GM12878 (cell line): ENCODE measurements around the gene POU1F1. TPM values are rescaled to one million over a fixed set of nuclear protein-coding genes. Genes with fewer than 3 reads are reported as not detected.
A peak's percentile ranks its signal among the peaks of the same experiment; 100 is the strongest.

ENCODE experiments used
- ATF7 ChIP-seq: fragments of 450-650 bp; IDR thresholded peaks from 2 replicates; pipeline ENCODE4 v1.6.1; 2016; ENCODE audit warnings: low read depth, mild to moderate bottlenecking
- BACH1 ChIP-seq: fragments of 450-650 bp; IDR thresholded peaks from 2 replicates; pipeline ENCODE4 v1.6.1; 2017; ENCODE audit warnings: mild to moderate bottlenecking, borderline replicate concordance
- CEBPB ChIP-seq, 2 experiments: fragments of 150-350 bp in 1 of 2; IDR thresholded peaks; 2 replicates each; pipeline ENCODE4 v1.6.1; 2012 to 2014; ENCODE audit warnings: low read depth in 2 of 2, low read length in 2 of 2, borderline replicate concordance in 1 of 2, inconsistent platforms in 1 of 2
- CHD1 ChIP-seq: IDR thresholded peaks from 2 replicates; pipeline ENCODE4 v1.6.1; 2012; ENCODE audit warnings: low read depth, low read length, improper control_type of control experiment
- E2F4 ChIP-seq: IDR thresholded peaks from 2 replicates; pipeline ENCODE4 v1.6.1; 2012; ENCODE audit warnings: low read depth, low read length, improper control_type of control experiment
- EED ChIP-seq: sonication (generic); IDR thresholded peaks from 2 replicates; pipeline ENCODE4 v1.6.1; 2016; ENCODE audit warnings: antibody characterized with exemption, low read depth
- EZH2 ChIP-seq: IDR thresholded peaks from 2 replicates; pipeline ENCODE4 v1.6.1; 2012; ENCODE audit warnings: low read depth, mild to moderate bottlenecking, control low read depth, inconsistent platforms, low read length, borderline replicate concordance; ENCODE audit not compliant: control insufficient read depth
- FOXK2 ChIP-seq: fragments of 450-650 bp; IDR thresholded peaks from 2 replicates; pipeline ENCODE4 v1.6.1; 2017; ENCODE audit warnings: mild to moderate bottlenecking, moderate library complexity
- IKZF1 ChIP-seq: fragments of 450-650 bp; conservative IDR thresholded peaks from 2 replicates; pipeline ENCODE4 v1.6.1; 2017; ENCODE audit warnings: antibody characterized with exemption, mild to moderate bottlenecking
- KLF5 ChIP-seq: fragments of 450-650 bp; IDR thresholded peaks from 2 replicates; pipeline ENCODE4 v1.6.1; 2014; ENCODE audit warnings: mild to moderate bottlenecking; ENCODE audit not compliant: partially characterized antibody
- MEF2B ChIP-seq: fragments of 450-650 bp; IDR thresholded peaks from 2 replicates; pipeline ENCODE4 v1.6.1; 2018; ENCODE audit warnings: mild to moderate bottlenecking, moderate library complexity; ENCODE audit not compliant: partially characterized antibody, poor library complexity, severe bottlenecking
- NFYB ChIP-seq: IDR thresholded peaks from 2 replicates; pipeline ENCODE4 v1.6.1; 2011; ENCODE audit warnings: low read depth, mild to moderate bottlenecking, low read length, improper control_type of control experiment, moderate library complexity; ENCODE audit not compliant: insufficient read depth
- NR2C2 ChIP-seq: IDR thresholded peaks from 2 replicates; pipeline ENCODE4 v1.6.1; 2011; ENCODE audit warnings: borderline replicate concordance, low read depth; ENCODE audit not compliant: control insufficient read depth, insufficient read length
- NRF1 ChIP-seq: conservative IDR thresholded peaks from 2 replicates; pipeline ENCODE4 v1.6.1; 2011; ENCODE audit warnings: mild to moderate bottlenecking, low read depth, low read length, improper control_type of control experiment
- RAD21 ChIP-seq: IDR thresholded peaks from 2 replicates; pipeline ENCODE4 v1.6.1; 2011; ENCODE audit warnings: mild to moderate bottlenecking, low read depth, low read length, moderate library complexity; ENCODE audit not compliant: insufficient read depth
- RB1 ChIP-seq: fragments of 450-650 bp; formaldehyde crosslinking; IDR thresholded peaks from 2 replicates; pipeline ENCODE4 v1.6.1; 2017; ENCODE audit warnings: mild to moderate bottlenecking, borderline replicate concordance
- RUNX3 ChIP-seq: IDR thresholded peaks from 2 replicates; pipeline ENCODE4 v1.6.1; 2012; ENCODE audit warnings: low read length, inconsistent platforms
- SMAD5 ChIP-seq: IDR thresholded peaks from 2 replicates; pipeline ENCODE4 v1.6.1; 2016; ENCODE audit warnings: antibody characterized with exemption, low read depth
- SREBF1 ChIP-seq: IDR thresholded peaks from 2 replicates; pipeline ENCODE4 v1.6.1; 2012; ENCODE audit warnings: mild to moderate bottlenecking, low read length
- TCF7 ChIP-seq: IDR thresholded peaks from 2 replicates; pipeline ENCODE4 v1.6.1; 2014; ENCODE audit warnings: antibody characterized with exemption, borderline replicate concordance
- USF2 ChIP-seq: IDR thresholded peaks from 2 replicates; pipeline ENCODE4 v1.6.1; 2011; ENCODE audit warnings: low read depth, low read length, improper control_type of control experiment, borderline replicate concordance
- YBX1 ChIP-seq: fragments of 450-650 bp; IDR thresholded peaks from 2 replicates; pipeline ENCODE4 v1.6.1; 2016; ENCODE audit warnings: antibody characterized with exemption
- ZBTB4 ChIP-seq: fragments of 450-650 bp; formaldehyde crosslinking; IDR thresholded peaks from 2 replicates; pipeline ENCODE4 v1.4.0; 2022; ENCODE audit warnings: mild to moderate bottlenecking, moderate library complexity
- ZNF274 ChIP-seq: IDR thresholded peaks from one replicate; pipeline ENCODE4 v1.8.0; 2011; ENCODE audit not compliant: insufficient read length, insufficient read depth
- ZSCAN29 ChIP-seq: fragments of 450-650 bp; IDR thresholded peaks from 2 replicates; pipeline ENCODE4 v1.6.1; 2017; ENCODE audit warnings: mild to moderate bottlenecking, moderate library complexity
- polyA plus RNA-seq, 11 experiments: library from polyadenylated mRNA; depleted of rRNA in 4 of 11; unstranded in 6 of 11; stranded (reverse) in 5 of 11; fragments of >200 nt; fragmentation: Nextera tagmentation in 4 of 11; fragmentation: Illumina TruSeq in 1 of 11; extraction: Ambion mirVana in 4 of 11; extraction: Trizol in 1 of 11; gene quantifications; 1 replicate in 1 of 11; 2 replicates in 10 of 11; pipeline versions ENCODE4 v1.2.1 to v1.2.3, GENCODE V29; 2011 to 2016; ENCODE audit warnings: inconsistent platforms in 2 of 11, missing spikeins in 2 of 11, low read depth in 1 of 11
- total RNA-seq, 4 experiments: library from RNA; depleted of rRNA in 3 of 4; stranded (reverse); fragments of >200 nt in 3 of 4; fragmentation: Illumina TruSeq in 1 of 4; extraction: Trizol in 1 of 4; gene quantifications; 2 replicates each; pipeline versions ENCODE4 v1.2.1 to v1.2.3, GENCODE V29; 2013 to 2021
- TF ChIP-seq, protein P1 (sequence below): IDR thresholded peaks from 2 replicates; pipeline ENCODE4 v1.6.1; 2011; ENCODE audit warnings: mild to moderate bottlenecking, low read depth, low read length, moderate library complexity; ENCODE audit not compliant: insufficient replicate concordance

Gene POU1F1
- total and polyA plus RNA-seq, 10 of the 15 experiments (the other 5 are each of a cell fraction or from before 2014, with no cell fraction given) = 0.04 TPM; not detected in 9

DNA sequence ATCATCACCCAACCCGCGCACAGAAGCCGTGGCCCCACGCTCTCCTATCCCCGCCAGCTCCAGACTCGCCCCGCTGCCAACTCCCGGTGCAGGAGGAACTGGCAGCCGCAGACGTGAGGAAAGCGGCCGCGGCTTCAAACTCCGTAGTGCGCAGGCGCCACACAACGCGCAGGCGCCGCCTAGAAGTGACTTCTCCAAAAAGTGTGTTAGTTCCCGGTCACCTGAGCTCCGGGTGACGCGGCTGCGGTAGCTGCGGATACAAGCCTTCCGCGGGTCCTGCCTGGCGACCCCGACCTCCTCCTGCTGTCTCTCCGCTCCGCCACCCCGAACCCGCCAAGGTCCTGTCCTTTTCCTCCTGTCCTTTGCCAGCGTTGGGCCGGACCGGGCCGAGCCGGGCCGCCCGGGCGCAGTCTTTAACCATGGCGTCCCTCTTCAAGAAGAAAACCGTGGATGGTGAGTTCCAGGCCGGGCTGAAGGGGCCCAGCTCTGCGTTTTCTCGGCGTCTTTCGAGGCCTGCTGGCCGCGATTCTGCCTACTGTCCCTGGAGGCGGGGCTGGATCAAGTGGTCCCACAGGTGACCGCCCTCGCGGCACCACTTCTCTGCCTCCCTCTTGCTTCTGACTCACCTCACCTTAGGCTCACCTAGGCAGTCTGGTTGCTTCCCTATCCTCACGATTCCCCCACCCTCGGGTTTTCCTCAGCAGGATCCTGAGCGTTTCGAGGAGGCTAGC lies 49.1 kb downstream of the POU1F1 start, which contains the start of gene CHMP2B (continued):
- TF ChIP-seq ZBTB4 (no peak), RB1 (no peak), E2F4 (no peak), NR2C2 (no peak), SREBF1 (no peak), CHD1 (no peak), BACH1 (no peak; the same call in 1 of the 2 replicates), CEBPB (IDR thresholded peaks at IDR 0.05; ENCODE audit: borderline replicate concordance in 1 of 2, low read depth in 2 of 2, low read length in 2 of 2) (no peak), NFYB (no peak), YBX1 (no peak), ZSCAN29 (no peak), EZH2 (no peak), ATF7 (no peak), USF2 (peak; percentile 32), RUNX3 (peak; percentile 58; the same call in 1 of the 2 replicates), EED (0 out of 2 replicates have a peak, but pooled peaks have one; percentile 22), TCF7 (no peak), KLF5 (no peak), NRF1 (peak; percentile 84), SMAD5 (no peak), RAD21 (no peak), IKZF1 (peak; percentile 96), ZNF274 (no peak), MEF2B (no peak), FOXK2 (no peak)
- TF ChIP-seq, protein P1, sequence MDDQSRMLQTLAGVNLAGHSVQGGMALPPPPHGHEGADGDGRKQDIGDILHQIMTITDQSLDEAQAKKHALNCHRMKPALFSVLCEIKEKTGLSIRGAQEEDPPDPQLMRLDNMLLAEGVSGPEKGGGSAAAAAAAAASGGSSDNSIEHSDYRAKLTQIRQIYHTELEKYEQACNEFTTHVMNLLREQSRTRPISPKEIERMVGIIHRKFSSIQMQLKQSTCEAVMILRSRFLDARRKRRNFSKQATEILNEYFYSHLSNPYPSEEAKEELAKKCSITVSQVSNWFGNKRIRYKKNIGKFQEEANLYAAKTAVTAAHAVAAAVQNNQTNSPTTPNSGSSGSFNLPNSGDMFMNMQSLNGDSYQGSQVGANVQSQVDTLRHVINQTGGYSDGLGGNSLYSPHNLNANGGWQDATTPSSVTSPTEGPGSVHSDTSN = no peak
